Ammon's horn (tissue), 1 donor: ENCODE measurements around the gene ARHGEF6.

Source experiments
- DNase-seq: peaks from one replicate; pipeline ENCODE4 v3.0.0-alpha.2; 2016; ENCODE audit warnings: low spot score

ARHGEF6 gene

DNA sequence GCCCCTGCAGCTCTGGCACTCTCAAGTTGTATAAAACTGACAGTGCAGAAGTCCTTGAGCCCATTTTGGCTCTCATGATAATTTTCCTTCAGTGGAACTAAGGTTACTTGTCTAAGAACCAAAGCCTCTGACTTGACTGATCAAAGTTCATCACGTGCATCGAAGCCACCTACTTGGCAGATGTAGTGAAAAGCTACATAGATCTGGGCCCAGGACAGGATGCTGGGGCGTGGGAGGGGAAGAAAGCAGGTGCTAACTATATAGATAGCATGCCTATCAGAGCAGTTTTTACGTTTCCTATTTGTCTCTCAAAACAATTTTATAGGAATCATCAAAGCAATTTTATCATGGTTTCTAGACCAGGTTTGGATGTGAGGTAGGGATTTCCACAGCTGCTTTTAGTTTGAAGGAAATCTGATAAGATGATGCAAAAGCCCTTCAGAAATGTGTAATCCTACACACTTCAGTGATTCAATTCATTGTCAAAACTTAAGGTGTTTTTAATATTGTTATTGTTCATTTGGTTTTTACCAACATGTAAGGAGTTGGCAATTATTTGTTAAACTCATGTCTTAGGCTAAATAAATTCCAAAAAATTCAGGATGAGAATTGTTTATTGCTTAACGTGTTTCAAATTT is 134.0 kb downstream of the ARHGEF6 start:
- no peak for DNase-seq

DNA sequence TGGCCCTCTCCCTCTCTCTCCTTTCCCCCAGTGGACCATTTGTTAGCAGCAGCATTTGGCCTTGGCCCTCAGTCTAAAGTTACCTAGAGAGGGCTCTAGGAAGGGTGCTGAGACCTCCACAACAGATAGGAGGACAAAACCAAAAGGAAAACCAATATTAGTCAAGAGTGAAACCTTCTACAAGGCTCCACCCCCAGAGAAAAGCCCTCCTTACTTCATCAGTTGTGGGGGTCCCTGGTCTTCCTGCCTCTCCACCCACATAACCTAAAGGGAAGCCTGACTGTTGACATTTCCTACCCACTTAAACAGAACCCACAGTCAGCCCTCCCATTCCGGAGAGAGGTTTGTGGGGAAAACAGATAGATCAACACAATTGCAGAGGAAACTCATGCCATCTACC is 137.5 kb downstream of the ARHGEF6 start:
- no peak for DNase-seq

GRCh38 chrX:136639506-136640176 is 141.1 kb downstream of the ARHGEF6 start:
- DNase-seq = no peak

- DNase-seq = no peak
Measured at GRCh38 chrX:136636121-136636520, 144.6 kb downstream of the ARHGEF6 start.

GRCh38 chrX:136635235-136635634 is 145.5 kb downstream of the ARHGEF6 start:
- no peak for DNase-seq

DNA sequence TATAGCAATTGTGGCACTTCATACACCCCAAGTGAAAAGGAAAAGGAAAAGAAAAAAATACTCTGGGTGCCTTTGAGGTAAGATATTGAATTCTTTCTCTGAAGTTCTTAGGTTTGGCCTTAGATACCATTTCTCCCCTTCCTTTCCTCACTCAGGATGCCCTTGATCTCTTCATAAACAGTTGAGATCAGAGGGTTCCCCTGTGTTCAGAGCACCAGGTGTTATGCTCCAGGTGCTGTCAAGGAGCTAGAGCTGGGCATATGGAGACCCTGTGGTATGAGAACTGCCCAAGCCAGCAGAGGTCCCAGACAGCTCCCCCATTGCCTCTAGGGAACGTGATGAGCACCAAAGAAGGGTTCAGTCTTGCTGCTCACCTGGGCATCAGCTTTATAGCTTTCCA is 149.9 kb downstream of the ARHGEF6 start:
- DNase-seq = no peak

- DNase-seq = no peak
Measured at GRCh38 chrX:136629084-136629750, 151.5 kb downstream of the ARHGEF6 start.

- DNase-seq = no peak
Measured at GRCh38 chrX:136627409-136627808, 153.3 kb downstream of the ARHGEF6 start.

DNA sequence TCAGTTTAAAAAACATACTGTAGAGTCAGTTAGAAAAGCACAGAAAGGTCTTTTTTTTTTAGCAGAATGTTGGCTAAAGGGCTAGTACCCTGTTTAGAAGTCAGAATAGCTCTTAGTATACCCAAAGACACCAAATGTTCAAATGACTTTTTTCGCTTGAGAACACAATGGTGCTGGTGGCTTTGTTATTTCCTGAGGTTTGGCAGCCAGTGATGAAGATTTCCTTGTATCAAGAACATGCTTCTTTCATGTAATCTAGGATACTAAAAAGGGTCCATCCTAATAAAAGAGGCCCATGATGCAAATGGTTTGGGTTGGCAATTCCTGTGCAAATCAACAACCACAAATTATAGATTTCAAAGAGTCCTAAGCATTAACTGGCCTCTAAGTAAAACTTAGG is 153.8 kb downstream of the ARHGEF6 start:
- no peak for DNase-seq

GRCh38 chrX:136626237-136626636 is 154.5 kb downstream of the ARHGEF6 start:
- no peak for DNase-seq

- DNase-seq = no peak
Measured at GRCh38 chrX:136625246-136625645, 155.5 kb downstream of the ARHGEF6 start.

GRCh38 chrX:136623396-136623795 is 157.3 kb downstream of the ARHGEF6 start:
- DNase-seq = no peak

DNA sequence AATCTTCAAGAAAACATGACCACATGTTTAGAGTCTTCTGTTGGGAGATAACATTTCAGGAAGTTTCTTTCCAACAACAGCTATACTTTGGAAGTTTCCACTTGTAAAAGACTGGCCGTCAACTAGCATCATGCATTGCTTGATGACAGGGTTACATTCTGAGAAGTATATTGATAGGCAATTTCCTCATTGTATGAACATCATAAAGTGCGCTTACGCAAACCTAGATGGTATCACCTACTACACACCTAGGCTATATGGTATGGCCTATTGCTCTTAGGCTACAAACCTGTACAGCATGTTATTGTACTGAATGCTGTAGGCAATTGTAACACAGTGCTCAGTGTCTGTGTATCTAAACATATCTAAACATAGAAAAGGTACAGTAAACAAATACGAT is 158.2 kb downstream of the ARHGEF6 start:
- no peak for DNase-seq

DNA sequence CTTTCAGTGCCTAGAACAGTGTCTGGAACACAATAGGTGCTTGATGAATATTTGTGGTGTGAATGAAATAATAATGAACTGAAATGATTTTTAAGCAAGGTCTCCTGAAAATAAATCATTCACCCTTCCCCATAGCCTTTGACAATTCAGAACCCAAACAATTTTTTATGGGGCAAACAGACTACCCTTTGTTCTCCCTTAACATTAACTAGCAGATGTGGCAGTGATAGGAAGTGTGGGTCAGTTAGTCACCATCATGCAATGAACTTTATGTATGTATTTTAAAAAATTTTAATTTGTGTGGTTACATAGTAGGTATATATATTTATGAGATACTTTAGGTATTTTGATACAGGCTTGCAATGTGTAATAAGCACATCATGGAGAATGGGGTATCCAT is 160.0 kb downstream of the ARHGEF6 start:
- no peak for DNase-seq

DNA sequence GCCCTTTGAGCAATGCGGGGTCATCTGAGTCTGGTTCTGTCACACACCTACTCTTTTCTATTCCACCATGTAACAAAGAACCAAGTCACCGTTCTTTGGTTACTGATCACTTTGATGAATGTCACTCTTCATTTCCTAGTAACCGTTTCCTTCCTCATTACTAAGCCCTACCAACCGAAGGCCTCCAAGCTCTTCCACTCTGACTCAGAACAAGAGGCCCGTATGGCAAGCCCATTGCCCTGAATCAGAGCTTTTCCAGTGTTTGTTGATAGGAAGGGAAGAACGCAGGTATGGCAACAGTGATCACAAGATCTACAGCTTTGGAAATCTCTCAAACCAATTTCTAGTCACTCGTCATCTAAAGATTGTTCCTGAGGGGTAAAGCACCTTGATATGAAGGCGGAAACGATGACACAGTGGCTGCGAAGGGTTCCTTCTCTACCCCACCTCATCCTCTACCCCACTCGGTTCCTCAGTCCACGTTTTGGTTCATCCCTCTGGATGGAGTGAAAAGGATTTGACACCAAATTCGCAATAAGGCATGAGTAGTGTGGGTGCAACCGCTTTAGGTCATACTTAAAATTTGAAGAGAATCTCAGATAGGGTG is 160.7 kb downstream of the ARHGEF6 start:
- DNase-seq = no peak

GRCh38 chrX:136616987-136617685 is 163.6 kb downstream of the ARHGEF6 start:
- no peak for DNase-seq
